ENCODE data around the gene MARCHF2. TPM values are rescaled to one million over a fixed set of nuclear protein-coding genes. Genes with fewer than 3 reads are reported as not detected.
A peak's percentile ranks its signal among the peaks of the same experiment; 100 is the strongest.

MARCHF2 gene
- total and polyA plus RNA-seq, 9 of the 15 experiments (the other 6 are each of a cell fraction or from before 2014, with no cell fraction given): 0.39 to 6.4 (median 2.2) TPM

GRCh38 chr19:8396563-8397203 is 16.4 kb upstream of the MARCHF2 start (continued):
- TF ChIP-seq KDM1A (IDR thresholded peaks at IDR 0.05) (peak in 1 of 2 experiments; percentile 41; a peak in 1 of 4 replicates), JUND (IDR thresholded peaks at IDR 0.05; ENCODE audit: borderline replicate concordance, low read depth, low read length) (peak; percentile 24; the same call in 1 of the 2 replicates), JUND (tag; IDR thresholded peaks at IDR 0.05; ENCODE audit: borderline replicate concordance, low read depth, low read length) (no peak; the same call in 2 of the 3 replicates), DEAF1 (CRISPR knock-in tag; IDR thresholded peaks at IDR 0.05) (peak; percentile 46; the same call in 1 of the 2 replicates), YY1 (IDR thresholded peaks at IDR 0.05; ENCODE audit: borderline replicate concordance in 1 of 3, control insufficient read depth in 1 of 3, extremely low read depth in 1 of 3, insufficient read depth in 3 of 3, insufficient read length in 1 of 3, insufficient replicate concordance in 2 of 3, low read depth in 1 of 3, low read length in 2 of 3) (peak in 2 of 3 experiments; percentile 24 to 46), ARID4B (CRISPR knock-in tag; IDR thresholded peaks at IDR 0.05) (0 out of 2 replicates have a peak, but pooled peaks have one; percentile 7), ZC3H8 (IDR thresholded peaks at IDR 0.05) (no peak), DLX4 (CRISPR knock-in tag; IDR thresholded peaks at IDR 0.05) (no peak), IRF2 (CRISPR knock-in tag; IDR thresholded peaks at IDR 0.05) (no peak), POLR2AphosphoS5 (IDR thresholded peaks at IDR 0.05; ENCODE audit: control insufficient read depth, insufficient read depth, low read depth, low read length) (0 out of 2 replicates have a peak, but pooled peaks have one; percentile 23), CTBP1 (IDR thresholded peaks at IDR 0.05; ENCODE audit: borderline replicate concordance) (peak; percentile 42; the same call in 1 of the 2 replicates), E2F1 (CRISPR knock-in tag; IDR thresholded peaks at IDR 0.05) (no peak), TAF7 (tag; IDR thresholded peaks at IDR 0.05) (no peak), SMC3 (conservative IDR thresholded peaks at IDR 0.05; ENCODE audit: insufficient read depth, low read depth, low read length) (peak; percentile 96)
- TF ChIP-seq, protein P1, sequence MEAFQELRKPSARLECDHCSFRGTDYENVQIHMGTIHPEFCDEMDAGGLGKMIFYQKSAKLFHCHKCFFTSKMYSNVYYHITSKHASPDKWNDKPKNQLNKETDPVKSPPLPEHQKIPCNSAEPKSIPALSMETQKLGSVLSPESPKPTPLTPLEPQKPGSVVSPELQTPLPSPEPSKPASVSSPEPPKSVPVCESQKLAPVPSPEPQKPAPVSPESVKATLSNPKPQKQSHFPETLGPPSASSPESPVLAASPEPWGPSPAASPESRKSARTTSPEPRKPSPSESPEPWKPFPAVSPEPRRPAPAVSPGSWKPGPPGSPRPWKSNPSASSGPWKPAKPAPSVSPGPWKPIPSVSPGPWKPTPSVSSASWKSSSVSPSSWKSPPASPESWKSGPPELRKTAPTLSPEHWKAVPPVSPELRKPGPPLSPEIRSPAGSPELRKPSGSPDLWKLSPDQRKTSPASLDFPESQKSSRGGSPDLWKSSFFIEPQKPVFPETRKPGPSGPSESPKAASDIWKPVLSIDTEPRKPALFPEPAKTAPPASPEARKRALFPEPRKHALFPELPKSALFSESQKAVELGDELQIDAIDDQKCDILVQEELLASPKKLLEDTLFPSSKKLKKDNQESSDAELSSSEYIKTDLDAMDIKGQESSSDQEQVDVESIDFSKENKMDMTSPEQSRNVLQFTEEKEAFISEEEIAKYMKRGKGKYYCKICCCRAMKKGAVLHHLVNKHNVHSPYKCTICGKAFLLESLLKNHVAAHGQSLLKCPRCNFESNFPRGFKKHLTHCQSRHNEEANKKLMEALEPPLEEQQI (IDR thresholded peaks at IDR 0.05): no peak
